GM12872 (cell line): ENCODE data around the gene GNB1.

Experiments used
- CTCF ChIP-seq: IDR thresholded peaks from 3 replicates; pipeline ENCODE4 v1.5.1; 2011; ENCODE audit warnings: low read depth, mild to moderate bottlenecking, low read length, moderate library complexity; ENCODE audit not compliant: insufficient read depth

Gene GNB1

GRCh38 chr1:1925437-1926345 lies 34.8 kb upstream of the GNB1 start:
- no peak for TF ChIP-seq CTCF

GRCh38 chr1:1924849-1925248 lies 34.0 kb upstream of the GNB1 start:
- no peak for TF ChIP-seq CTCF

- no peak for TF ChIP-seq CTCF
These were observed 33.5 kb upstream of the GNB1 start for GRCh38 chr1:1924386-1924785.

- TF ChIP-seq CTCF, result no peak
These were observed 32.3 kb upstream of the GNB1 start for GRCh38 chr1:1922956-1923833.

GRCh38 chr1:1922702-1922955 lies 31.7 kb upstream of the GNB1 start:
- TF ChIP-seq CTCF, result no peak

GRCh38 chr1:1921901-1922701 lies 31.2 kb upstream of the GNB1 start:
- no peak for TF ChIP-seq CTCF

GRCh38 chr1:1921459-1921862 lies 30.6 kb upstream of the GNB1 start:
- TF ChIP-seq CTCF, result no peak
